Stomach (tissue), 4 donors: Measurements from ENCODE around the gene ATCAY.

Experiments used
- CTCF ChIP-seq, 7 experiments: fragments of 450-650 bp in 4 of 7; fragments of 200-600 bp in 3 of 7; sonication (generic) in 3 of 7; IDR thresholded peaks; one replicate each; pipeline ENCODE4 v1.5.1; 2016 to 2019; ENCODE audit warnings: antibody characterized with exemption in 7 of 7, control low read depth in 2 of 7, mild to moderate bottlenecking in 1 of 7
- EP300 ChIP-seq: sonication (generic); formaldehyde crosslinking; IDR thresholded peaks from one replicate; pipeline ENCODE4 v1.6.1; 2017; ENCODE audit warnings: antibody characterized with exemption
- POLR2A ChIP-seq, 4 donors: fragments of 450-650 bp; IDR thresholded peaks; one replicate each; pipeline ENCODE4 v1.6.1; 2016; ENCODE audit warnings: antibody characterized with exemption in 4 of 4, control low read depth in 2 of 4, mild to moderate bottlenecking in 1 of 4, moderate library complexity in 1 of 4
- POLR2AphosphoS5 ChIP-seq, 3 donors: sonication (generic); formaldehyde crosslinking; IDR thresholded peaks; one replicate each; pipeline ENCODE4 v1.6.1; 2016; ENCODE audit warnings: antibody characterized with exemption in 3 of 3

- TF ChIP-seq CTCF (IDR thresholded peaks at IDR 0.05) (no peak), POLR2A (IDR thresholded peaks at IDR 0.05) (no peak), POLR2AphosphoS5 (IDR thresholded peaks at IDR 0.05) (no peak), EP300 (no peak)
Measured at GRCh38 chr19:3919793-3920192, 39.3 kb downstream of the ATCAY start.
